Loucy (cell line): ENCODE measurements around the gene CUX1.

Experiments
- H2AFZ ChIP-seq: fragments of 200-600 bp; sonication (generic); 2 replicates; pipeline ENCODE4 v1.6.0; 2016; ENCODE audit warnings: antibody characterized with exemption, mild to moderate bottlenecking, low read length, moderate library complexity
- H3F3A ChIP-seq: fragments of 200-600 bp; 2 replicates; pipeline ENCODE4 v1.6.0; 2016; ENCODE audit warnings: antibody characterized with exemption, low read depth, mild to moderate bottlenecking
- H3K27me3 ChIP-seq: fragments of 200-600 bp; sonication (generic); 2 replicates; pipeline ENCODE4 v1.6.1; 2014; ENCODE audit warnings: low read length, mild to moderate bottlenecking; ENCODE audit not compliant: insufficient read depth, poor library complexity, severe bottlenecking
- H3K36me3 ChIP-seq: fragments of 200-600 bp; sonication (generic); 2 replicates; pipeline ENCODE4 v1.6.1; 2016; ENCODE audit warnings: low read length; ENCODE audit not compliant: insufficient read depth
- H3K4me1 ChIP-seq: fragments of 200-600 bp; sonication (generic); 2 replicates; pipeline ENCODE4 v1.5.1; 2014; ENCODE audit warnings: low read length, mild to moderate bottlenecking; ENCODE audit not compliant: insufficient read depth, poor library complexity, severe bottlenecking
- H3K4me2 ChIP-seq: fragments of 200-600 bp; sonication (generic); 2 replicates; pipeline ENCODE4 v1.6.0; 2014; ENCODE audit warnings: antibody characterized with exemption, low read length, low read depth, mild to moderate bottlenecking; ENCODE audit not compliant: poor library complexity, severe bottlenecking
- H3K4me3 ChIP-seq: fragments of 200-600 bp; sonication (generic); 2 replicates; pipeline ENCODE4 v1.5.1; 2014; ENCODE audit warnings: low read length, mild to moderate bottlenecking, mixed read lengths; ENCODE audit not compliant: poor library complexity, severe bottlenecking
- H3K79me2 ChIP-seq: fragments of 200-600 bp; sonication (generic); 2 replicates; pipeline ENCODE4 v1.6.1; 2014; ENCODE audit warnings: low read length; ENCODE audit not compliant: insufficient read depth
- H3K9ac ChIP-seq: fragments of 200-600 bp; sonication (generic); 2 replicates; pipeline ENCODE4 v1.6.0; 2014; ENCODE audit warnings: mild to moderate bottlenecking, low read depth, low read length, moderate library complexity; ENCODE audit not compliant: poor library complexity, severe bottlenecking
- H3K9me2 ChIP-seq: fragments of 200-600 bp; sonication (generic); replicated peaks from 2 replicates; pipeline ENCODE4 v1.6.1; 2016; ENCODE audit warnings: low read depth, low read length, mixed read lengths
- H3K9me3 ChIP-seq: fragments of 200-600 bp; sonication (generic); 2 replicates; pipeline ENCODE4 v1.6.1; 2014; ENCODE audit warnings: mild to moderate bottlenecking, antibody characterized with exemption, low read length, low read depth; ENCODE audit not compliant: insufficient read depth
- H4K20me1 ChIP-seq: fragments of 200-600 bp; sonication (generic); 2 replicates; pipeline ENCODE4 v1.6.0; 2014; ENCODE audit warnings: antibody characterized with exemption, low read length, mild to moderate bottlenecking; ENCODE audit not compliant: insufficient read depth, poor library complexity, severe bottlenecking
- EZH2phosphoT487 ChIP-seq: fragments of 200-600 bp; IDR thresholded peaks from 2 replicates; pipeline ENCODE4 v1.6.1; 2018; ENCODE audit warnings: antibody characterized with exemption, mild to moderate bottlenecking, moderate library complexity, borderline replicate concordance
- TF ChIP-seq, protein P1 (sequence below): fragments of 200-600 bp; sonication (generic); conservative IDR thresholded peaks from 2 replicates; pipeline ENCODE4 v1.5.1; 2014; ENCODE audit warnings: mild to moderate bottlenecking, antibody characterized with exemption, low read length

Gene CUX1

DNA sequence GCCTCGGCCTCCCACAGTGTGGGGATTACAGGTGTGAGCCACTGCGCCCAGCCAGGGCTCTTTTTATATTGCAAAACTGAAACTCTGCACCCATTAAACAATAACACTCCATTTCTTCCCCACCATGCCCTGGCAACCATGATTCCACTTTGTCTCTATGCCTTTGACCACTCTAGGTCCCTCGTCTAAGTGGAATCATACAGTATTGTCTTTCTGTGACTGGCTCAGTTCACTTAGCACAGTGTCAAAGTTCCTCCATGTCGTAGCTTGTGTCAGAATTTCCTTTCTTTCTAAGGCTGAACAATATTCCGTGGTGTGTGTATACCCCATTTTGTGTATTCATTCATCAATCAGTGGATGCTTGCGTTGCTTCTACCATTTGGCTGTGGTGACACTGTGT is 46.2 kb downstream of the CUX1 start:
- TF ChIP-seq, protein P1, sequence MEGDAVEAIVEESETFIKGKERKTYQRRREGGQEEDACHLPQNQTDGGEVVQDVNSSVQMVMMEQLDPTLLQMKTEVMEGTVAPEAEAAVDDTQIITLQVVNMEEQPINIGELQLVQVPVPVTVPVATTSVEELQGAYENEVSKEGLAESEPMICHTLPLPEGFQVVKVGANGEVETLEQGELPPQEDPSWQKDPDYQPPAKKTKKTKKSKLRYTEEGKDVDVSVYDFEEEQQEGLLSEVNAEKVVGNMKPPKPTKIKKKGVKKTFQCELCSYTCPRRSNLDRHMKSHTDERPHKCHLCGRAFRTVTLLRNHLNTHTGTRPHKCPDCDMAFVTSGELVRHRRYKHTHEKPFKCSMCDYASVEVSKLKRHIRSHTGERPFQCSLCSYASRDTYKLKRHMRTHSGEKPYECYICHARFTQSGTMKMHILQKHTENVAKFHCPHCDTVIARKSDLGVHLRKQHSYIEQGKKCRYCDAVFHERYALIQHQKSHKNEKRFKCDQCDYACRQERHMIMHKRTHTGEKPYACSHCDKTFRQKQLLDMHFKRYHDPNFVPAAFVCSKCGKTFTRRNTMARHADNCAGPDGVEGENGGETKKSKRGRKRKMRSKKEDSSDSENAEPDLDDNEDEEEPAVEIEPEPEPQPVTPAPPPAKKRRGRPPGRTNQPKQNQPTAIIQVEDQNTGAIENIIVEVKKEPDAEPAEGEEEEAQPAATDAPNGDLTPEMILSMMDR: no peak
- no peak for TF ChIP-seq EZH2phosphoT487
- H3K9me3 ChIP-seq: no peaks in the 10 kb centered on the region
- no peak overlapping the region for H3K9ac ChIP-seq
- H3K4me1 ChIP-seq: peaks cover 3% of the 10 kb centered on the region
- H2AFZ ChIP-seq: no peak overlapping the region
- peaks cover 81% of the 10 kb centered on the region for H4K20me1 ChIP-seq
- H3F3A ChIP-seq: no peaks in the 10 kb centered on the region
- no peaks in the 10 kb centered on the region for H3K27me3 ChIP-seq
- H3K36me3 ChIP-seq: peaks cover 11% of the 10 kb centered on the region; the same call in 1 of the 2 replicates
- no peak overlapping the region for H3K4me2 ChIP-seq
- H3K79me2 ChIP-seq: peaks cover 100% of the 10 kb centered on the region
- H3K4me3 ChIP-seq: no peak overlapping the region
- H3K9me2 ChIP-seq: no peaks in the 10 kb centered on the region

DNA sequence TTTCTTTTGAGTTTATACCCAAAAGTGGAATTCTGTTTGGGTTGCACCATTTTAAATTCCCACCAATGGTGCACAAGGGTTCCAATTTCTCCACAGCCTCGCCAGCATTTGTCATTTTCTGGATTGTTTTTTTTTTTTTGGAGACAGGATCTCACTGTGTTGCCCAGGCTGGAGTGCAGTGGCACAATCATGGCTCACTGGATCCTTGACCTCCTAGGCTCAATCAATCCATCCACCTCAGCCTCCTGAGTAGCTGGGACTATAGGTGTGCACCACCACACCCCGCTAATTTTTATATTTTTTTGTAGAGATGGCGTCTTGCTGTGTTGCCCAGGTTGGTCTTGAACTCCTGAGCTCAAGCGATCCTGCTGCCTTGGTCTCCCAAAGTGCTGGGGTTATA is 46.6 kb downstream of the CUX1 start:
- Histone ChIP-seq H3K4me3 (no peak overlapping the region), H3K79me2 (peaks cover 100% of the 10 kb centered on the region), H3K27me3 (no peaks in the 10 kb centered on the region), H3K9ac (no peak overlapping the region), H3K36me3 (peaks cover 11% of the 10 kb centered on the region; the same call in 1 of the 2 replicates), H3K9me2 (no peaks in the 10 kb centered on the region), H4K20me1 (peaks cover 81% of the 10 kb centered on the region), H3F3A (no peaks in the 10 kb centered on the region), H2AFZ (no peak overlapping the region), H3K4me1 (peaks cover 3% of the 10 kb centered on the region), H3K9me3 (no peaks in the 10 kb centered on the region), H3K4me2 (no peak overlapping the region)
- TF ChIP-seq EZH2phosphoT487: no peak
- TF ChIP-seq, protein P1: no peak

DNA sequence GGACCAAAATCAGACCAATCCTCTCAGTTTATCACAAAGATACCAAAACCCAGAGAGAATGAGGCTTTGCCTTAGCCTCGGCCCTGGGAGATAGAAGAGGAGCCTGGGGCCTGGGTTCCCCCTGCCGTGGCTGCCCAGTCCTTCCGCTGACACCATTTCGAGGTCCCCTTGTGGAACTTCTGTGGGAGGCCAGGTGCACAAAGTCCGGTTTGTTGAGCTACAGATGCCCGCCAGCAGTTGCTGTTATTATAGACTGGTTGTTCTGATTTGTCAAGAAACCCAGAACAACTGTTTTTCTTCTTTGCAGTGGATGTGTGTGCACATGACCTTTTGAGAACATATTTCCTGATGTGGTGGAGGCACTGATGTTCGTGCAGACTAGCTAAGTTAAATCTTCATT is 47.6 kb downstream of the CUX1 start:
- Histone ChIP-seq H3K36me3 (peaks cover 11% of the 10 kb centered on the region; the same call in 1 of the 2 replicates), H3K27me3 (no peaks in the 10 kb centered on the region), H3K79me2 (peaks cover 100% of the 10 kb centered on the region), H3K9me3 (no peaks in the 10 kb centered on the region), H4K20me1 (peaks cover 86% of the 10 kb centered on the region), H3F3A (no peaks in the 10 kb centered on the region), H3K4me1 (peaks cover 3% of the 10 kb centered on the region), H3K4me3 (no peak overlapping the region), H2AFZ (no peak overlapping the region), H3K9me2 (no peaks in the 10 kb centered on the region), H3K4me2 (no peak overlapping the region), H3K9ac (no peak overlapping the region)
- TF ChIP-seq EZH2phosphoT487: no peak
- TF ChIP-seq, protein P1: no peak
